ENCODE results near the gene CGNL1. TPM values are rescaled to one million over a fixed set of nuclear protein-coding genes. Genes with fewer than 3 reads are reported as not detected.

The CGNL1 gene
- total and polyA plus RNA-seq, 11 donors = 3.8 to 40.0 (median 23.4) TPM

DNA sequence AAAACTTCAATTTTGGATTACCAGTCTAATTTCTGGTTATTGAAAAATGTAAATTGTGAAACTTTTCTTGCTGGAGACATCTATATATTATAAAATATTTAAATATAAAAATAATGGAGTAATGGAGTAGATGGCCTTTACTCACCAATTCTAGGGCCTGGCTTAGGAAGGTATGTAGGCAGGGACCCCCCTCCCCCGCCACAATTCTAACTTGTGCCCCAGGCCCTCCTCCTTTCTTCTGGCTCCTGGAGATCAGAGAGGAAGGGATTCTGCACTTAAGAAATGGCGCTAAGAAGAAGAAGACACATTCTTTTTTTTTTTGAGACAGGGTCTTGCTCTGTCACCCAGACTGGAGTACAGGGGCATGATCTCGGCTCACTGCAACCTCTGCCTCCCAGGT lies 49.5 kb downstream of the CGNL1 start:
- Histone ChIP-seq H3K27ac (no peak overlapping the region), H3K36me3 (no peaks in the 10 kb centered on the region), H3K9me3 (no peaks in the 10 kb centered on the region), H3K4me3 (no peak overlapping the region), H3K4me1 (peaks cover 0 to 37% (median 14%) of the 10 kb centered on the region in 12 donors), H3K27me3 (no peaks in the 10 kb centered on the region)
- no peak for TF ChIP-seq POLR2A (IDR thresholded peaks at IDR 0.05)
- TF ChIP-seq, protein P1, sequence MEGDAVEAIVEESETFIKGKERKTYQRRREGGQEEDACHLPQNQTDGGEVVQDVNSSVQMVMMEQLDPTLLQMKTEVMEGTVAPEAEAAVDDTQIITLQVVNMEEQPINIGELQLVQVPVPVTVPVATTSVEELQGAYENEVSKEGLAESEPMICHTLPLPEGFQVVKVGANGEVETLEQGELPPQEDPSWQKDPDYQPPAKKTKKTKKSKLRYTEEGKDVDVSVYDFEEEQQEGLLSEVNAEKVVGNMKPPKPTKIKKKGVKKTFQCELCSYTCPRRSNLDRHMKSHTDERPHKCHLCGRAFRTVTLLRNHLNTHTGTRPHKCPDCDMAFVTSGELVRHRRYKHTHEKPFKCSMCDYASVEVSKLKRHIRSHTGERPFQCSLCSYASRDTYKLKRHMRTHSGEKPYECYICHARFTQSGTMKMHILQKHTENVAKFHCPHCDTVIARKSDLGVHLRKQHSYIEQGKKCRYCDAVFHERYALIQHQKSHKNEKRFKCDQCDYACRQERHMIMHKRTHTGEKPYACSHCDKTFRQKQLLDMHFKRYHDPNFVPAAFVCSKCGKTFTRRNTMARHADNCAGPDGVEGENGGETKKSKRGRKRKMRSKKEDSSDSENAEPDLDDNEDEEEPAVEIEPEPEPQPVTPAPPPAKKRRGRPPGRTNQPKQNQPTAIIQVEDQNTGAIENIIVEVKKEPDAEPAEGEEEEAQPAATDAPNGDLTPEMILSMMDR (IDR thresholded peaks at IDR 0.05) = no peak
- intact Hi-C loops (cut with DNase I) = no loop called here
- DNase-seq (no peak), ATAC-seq (no peak)
- WGBS, 4 donors = 65 to 97% (median 66%) methylated on average over 2 to 3 of the region's 3 CpGs

DNA sequence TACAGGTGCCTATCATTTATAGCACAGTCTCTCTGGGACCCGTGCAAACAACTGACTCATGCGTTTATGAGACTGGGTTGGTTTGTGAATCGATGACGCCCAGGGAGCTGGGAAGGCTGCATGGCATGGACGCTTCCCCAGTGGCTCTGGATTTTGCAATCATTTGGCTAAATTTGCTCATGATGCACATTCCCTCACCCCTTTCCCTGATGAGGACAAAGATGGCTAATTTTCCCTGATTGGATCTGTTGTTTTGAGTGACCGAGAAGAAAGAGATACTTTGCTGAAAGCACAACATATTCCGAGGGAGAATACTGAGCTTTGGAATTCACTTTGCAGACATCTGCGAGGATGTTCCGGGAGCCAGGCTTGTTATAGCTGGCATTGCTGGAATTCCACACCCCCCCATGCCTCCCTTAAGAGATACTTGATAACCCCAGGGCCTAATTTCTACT lies 51.1 kb downstream of the CGNL1 start:
- Histone ChIP-seq H3K4me1 (peaks cover 0 to 40% (median 15%) of the 10 kb centered on the region in 12 donors), H3K36me3 (no peaks in the 10 kb centered on the region), H3K27me3 (no peaks in the 10 kb centered on the region), H3K27ac (peak overlapping the region in 7 of 12 donors; percentile 9 to 35 (median 21)), H3K4me3 (peak overlapping the region in 1 of 12 donors; percentile 15), H3K9me3 (no peaks in the 10 kb centered on the region)
- WGBS, 4 donors = 36 to 41% (median 38%) methylated on average over 9 of the region's 9 CpGs
- intact Hi-C loops (cut with DNase I) = no loop called here
- TF ChIP-seq, protein P1 (IDR thresholded peaks at IDR 0.05) = no peak
- no peak for TF ChIP-seq POLR2A (IDR thresholded peaks at IDR 0.05)
- DNase-seq (peak in 1 of 5 donors; percentile 46), ATAC-seq (peak in 3 of 4 donors; percentile 58 to 73 (median 72))

DNA sequence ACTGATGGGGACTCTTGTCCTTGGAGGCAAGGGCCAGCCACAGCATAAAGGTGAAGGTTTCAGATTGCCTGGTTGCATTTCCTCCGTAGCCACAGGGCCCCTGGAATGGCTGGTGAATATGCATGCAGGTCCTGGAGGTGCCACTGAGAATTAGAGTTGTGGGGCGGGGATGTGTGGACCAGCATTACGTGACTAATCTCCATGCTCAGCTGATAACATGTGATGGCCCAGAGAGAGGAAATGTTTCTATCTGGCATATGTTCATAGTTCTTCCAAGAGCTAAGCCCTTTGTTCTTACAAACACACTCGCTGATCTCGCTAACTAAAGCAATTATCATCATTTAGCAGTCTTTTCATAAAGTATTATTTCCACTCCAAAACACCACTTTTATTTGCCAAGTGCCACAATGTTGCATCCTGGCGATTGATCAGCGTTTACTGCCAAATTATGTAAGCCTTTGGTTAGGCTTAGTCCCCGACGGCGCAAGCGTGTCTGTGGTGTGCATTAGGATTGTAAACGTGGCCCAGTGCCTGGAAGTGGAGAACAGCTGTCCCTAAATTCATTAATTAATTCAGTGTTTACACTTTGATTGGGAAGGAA lies 55.9 kb downstream of the CGNL1 start:
- WGBS, 4 donors = 40 to 51% (median 46%) methylated on average over 11 to 12 of the region's 12 CpGs
- intact Hi-C loops (cut with DNase I) = no loop called here
- TF ChIP-seq, protein P1 (IDR thresholded peaks at IDR 0.05) = no peak
- TF ChIP-seq POLR2A (IDR thresholded peaks at IDR 0.05) = no peak
- Histone ChIP-seq H3K27ac (peak overlapping the region in 2 of 12 donors; percentile 1 to 30), H3K36me3 (no peaks in the 10 kb centered on the region), H3K4me1 (peaks cover 0 to 48% (median 14%) of the 10 kb centered on the region in 12 donors), H3K9me3 (no peaks in the 10 kb centered on the region), H3K4me3 (no peak overlapping the region), H3K27me3 (no peaks in the 10 kb centered on the region)
- ATAC-seq = peak; percentile 8 to 71 (median 39)
- DNase-seq = no peak

DNA sequence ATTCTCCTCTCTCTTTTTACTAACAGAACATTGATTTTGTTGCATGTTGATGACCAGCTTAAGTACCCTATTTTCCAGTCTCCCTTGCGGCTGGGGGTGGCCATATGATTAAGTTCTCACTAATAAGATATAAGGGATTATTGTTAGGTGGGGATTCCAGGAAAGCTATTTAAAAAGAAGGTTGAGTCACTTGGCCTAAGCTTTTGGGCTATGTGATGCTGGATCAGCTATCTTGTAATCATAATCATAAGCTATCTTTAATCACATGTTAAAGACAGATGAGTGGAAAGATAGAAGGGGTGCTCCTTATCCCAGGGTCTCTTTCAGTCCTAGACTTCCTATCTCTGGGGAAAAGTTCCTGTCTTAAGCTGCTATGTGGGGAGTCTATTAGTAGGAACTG lies 59.9 kb downstream of the CGNL1 start:
- intact Hi-C loops (cut with DNase I) = no loop called here
- H3K4me3 ChIP-seq = no peak overlapping the region
- TF ChIP-seq, protein P1 (IDR thresholded peaks at IDR 0.05) = no peak
- no peak for TF ChIP-seq POLR2A (IDR thresholded peaks at IDR 0.05)
- no peaks in the 10 kb centered on the region for H3K27me3 ChIP-seq
- no peak for DNase-seq
- H3K27ac ChIP-seq = no peak overlapping the region
- no peaks in the 10 kb centered on the region for H3K9me3 ChIP-seq
- WGBS, 4 donors = 83 to 90% (median 87%) methylated on average over 1 of the region's 1 CpG
- no peak for ATAC-seq
- no peaks in the 10 kb centered on the region for H3K36me3 ChIP-seq
- H3K4me1 ChIP-seq = peaks cover 0 to 34% (median 10%) of the 10 kb centered on the region in 12 donors
